Measurements from ENCODE around the gene ATP6V0E1. TPM values are rescaled to one million over a fixed set of nuclear protein-coding genes. Genes with fewer than 3 reads are reported as not detected.
"Not testable (repeated sequence)": the region's sequence is repeated elsewhere in the genome, so short reads cannot be mapped to it uniquely, and the experiment has no call there.

Gene ATP6V0E1
- polyA plus RNA-seq, 1 donor from 2014 or later, result 53.0 TPM

DNA sequence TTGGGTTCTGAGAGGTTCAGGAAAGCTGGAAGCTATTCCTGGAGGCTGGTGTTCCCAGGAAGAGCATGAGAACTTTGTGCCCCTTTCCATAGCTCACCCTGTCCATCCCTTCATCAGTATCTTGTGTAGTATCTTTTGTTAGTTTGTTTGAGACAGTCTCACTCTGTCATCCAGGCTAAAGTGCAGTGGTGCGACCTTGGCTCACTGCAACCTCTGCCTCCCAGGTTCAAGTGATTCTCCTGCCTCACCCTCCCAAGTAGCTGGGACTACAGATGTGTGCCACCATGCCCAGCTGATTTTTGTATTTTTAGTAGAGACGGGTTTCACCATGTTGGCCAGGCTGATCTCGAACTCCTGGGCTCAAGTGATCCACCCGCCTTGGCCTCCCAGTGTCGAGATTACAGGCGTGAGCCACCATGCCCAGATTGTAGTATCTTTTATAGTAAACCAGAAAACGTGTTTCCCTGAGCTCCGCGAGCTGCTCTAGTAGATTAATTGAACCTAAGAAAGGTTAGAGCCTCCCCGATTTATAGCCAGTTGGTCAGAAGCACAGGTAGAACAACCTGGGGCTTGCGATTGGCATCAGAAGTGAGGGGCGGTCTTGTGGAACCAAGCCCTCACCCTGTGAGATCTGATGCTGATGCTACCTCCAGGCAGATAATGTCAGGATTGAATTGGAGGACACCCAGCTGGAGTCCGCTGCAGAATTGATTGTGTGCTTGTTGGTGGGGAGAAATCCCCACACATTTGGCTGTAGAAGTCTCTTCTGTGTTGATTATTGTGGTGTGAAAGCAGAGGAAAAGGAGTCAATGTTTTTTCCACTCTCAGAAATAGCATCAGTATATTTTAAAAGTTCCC lies 32.3 kb downstream of the ATP6V0E1 start:
- Histone ChIP-seq H3K9me3 (ENCODE audit: low read length) (no peaks in the 10 kb centered on the region), H3K27me3 (ENCODE audit: insufficient read depth, low read depth, low read length) (no peaks in the 10 kb centered on the region), H3K9me2 (ENCODE audit: insufficient read depth, low read length) (no peaks in the 10 kb centered on the region), H3F3A (ENCODE audit: insufficient read depth, low read length, poor library complexity, severe bottlenecking) (no peaks in the 10 kb centered on the region), H4K20me1 (ENCODE audit: insufficient read depth) (no peaks in the 10 kb centered on the region), H3K27ac (ENCODE audit: low read length) (no peak overlapping the region), H3K4me2 (ENCODE audit: low read length) (no peak overlapping the region), H3K4me3 (ENCODE audit: low read length) (no peak overlapping the region), H3K79me2 (replicated peaks; ENCODE audit: insufficient read depth, low read length) (peaks cover 11% of the 10 kb centered on the region), H3K36me3 (ENCODE audit: insufficient read depth, low read length) (peaks cover 6% of the 10 kb centered on the region), H3K9ac (ENCODE audit: low read length) (no peak overlapping the region), H2AFZ (ENCODE audit: low read depth, low read length) (no peak overlapping the region)
- no peak for TF ChIP-seq TAF1 (IDR thresholded peaks at IDR 0.05; ENCODE audit: low read depth)
- no peak for TF ChIP-seq MXI1 (conservative IDR thresholded peaks at IDR 0.05; ENCODE audit: poor library complexity, severe bottlenecking)

DNA sequence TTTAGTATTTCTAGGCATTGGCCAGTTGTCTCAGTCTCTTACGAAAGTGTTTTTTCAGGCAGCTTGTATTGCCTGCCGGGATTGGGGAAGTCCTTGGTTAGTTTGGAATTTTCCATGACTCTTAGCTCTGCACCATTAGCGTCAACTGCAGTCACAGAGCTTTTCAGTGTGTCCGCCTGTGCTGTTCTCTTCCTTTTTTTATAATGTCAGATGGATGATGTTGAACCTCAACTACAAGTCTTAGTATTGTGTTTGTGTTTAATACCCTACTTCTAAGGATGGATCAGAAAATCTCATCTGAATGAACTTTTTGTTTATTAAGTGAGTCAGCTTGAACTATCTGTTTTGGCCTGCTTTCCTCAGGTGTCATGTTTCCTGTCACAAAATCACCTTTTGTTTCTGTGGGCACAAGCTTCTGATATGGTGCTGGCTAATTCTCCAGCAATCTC lies 33.1 kb downstream of the ATP6V0E1 start:
- Histone ChIP-seq H3K27me3 (ENCODE audit: insufficient read depth, low read depth, low read length) (no peaks in the 10 kb centered on the region), H3K9me2 (ENCODE audit: insufficient read depth, low read length) (no peaks in the 10 kb centered on the region), H4K20me1 (ENCODE audit: insufficient read depth) (no peaks in the 10 kb centered on the region), H2AFZ (ENCODE audit: low read depth, low read length) (no peak overlapping the region), H3K36me3 (ENCODE audit: insufficient read depth, low read length) (peaks cover 6% of the 10 kb centered on the region), H3F3A (ENCODE audit: insufficient read depth, low read length, poor library complexity, severe bottlenecking) (no peaks in the 10 kb centered on the region), H3K9ac (ENCODE audit: low read length) (no peak overlapping the region), H3K9me3 (ENCODE audit: low read length) (no peaks in the 10 kb centered on the region), H3K27ac (ENCODE audit: low read length) (no peak overlapping the region), H3K4me3 (ENCODE audit: low read length) (no peak overlapping the region), H3K4me2 (ENCODE audit: low read length) (no peak overlapping the region), H3K79me2 (replicated peaks; ENCODE audit: insufficient read depth, low read length) (peaks cover 11% of the 10 kb centered on the region)
- TF ChIP-seq TAF1 (IDR thresholded peaks at IDR 0.05; ENCODE audit: low read depth), result no peak
- TF ChIP-seq, protein P1, sequence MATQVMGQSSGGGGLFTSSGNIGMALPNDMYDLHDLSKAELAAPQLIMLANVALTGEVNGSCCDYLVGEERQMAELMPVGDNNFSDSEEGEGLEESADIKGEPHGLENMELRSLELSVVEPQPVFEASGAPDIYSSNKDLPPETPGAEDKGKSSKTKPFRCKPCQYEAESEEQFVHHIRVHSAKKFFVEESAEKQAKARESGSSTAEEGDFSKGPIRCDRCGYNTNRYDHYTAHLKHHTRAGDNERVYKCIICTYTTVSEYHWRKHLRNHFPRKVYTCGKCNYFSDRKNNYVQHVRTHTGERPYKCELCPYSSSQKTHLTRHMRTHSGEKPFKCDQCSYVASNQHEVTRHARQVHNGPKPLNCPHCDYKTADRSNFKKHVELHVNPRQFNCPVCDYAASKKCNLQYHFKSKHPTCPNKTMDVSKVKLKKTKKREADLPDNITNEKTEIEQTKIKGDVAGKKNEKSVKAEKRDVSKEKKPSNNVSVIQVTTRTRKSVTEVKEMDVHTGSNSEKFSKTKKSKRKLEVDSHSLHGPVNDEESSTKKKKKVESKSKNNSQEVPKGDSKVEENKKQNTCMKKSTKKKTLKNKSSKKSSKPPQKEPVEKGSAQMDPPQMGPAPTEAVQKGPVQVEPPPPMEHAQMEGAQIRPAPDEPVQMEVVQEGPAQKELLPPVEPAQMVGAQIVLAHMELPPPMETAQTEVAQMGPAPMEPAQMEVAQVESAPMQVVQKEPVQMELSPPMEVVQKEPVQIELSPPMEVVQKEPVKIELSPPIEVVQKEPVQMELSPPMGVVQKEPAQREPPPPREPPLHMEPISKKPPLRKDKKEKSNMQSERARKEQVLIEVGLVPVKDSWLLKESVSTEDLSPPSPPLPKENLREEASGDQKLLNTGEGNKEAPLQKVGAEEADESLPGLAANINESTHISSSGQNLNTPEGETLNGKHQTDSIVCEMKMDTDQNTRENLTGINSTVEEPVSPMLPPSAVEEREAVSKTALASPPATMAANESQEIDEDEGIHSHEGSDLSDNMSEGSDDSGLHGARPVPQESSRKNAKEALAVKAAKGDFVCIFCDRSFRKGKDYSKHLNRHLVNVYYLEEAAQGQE (IDR thresholded peaks at IDR 0.05; ENCODE audit: borderline replicate concordance), result no peak
- no peak for TF ChIP-seq EP300 (conservative IDR thresholded peaks at IDR 0.05; ENCODE audit: poor library complexity, severe bottlenecking)
- no peak for TF ChIP-seq SMC3 (conservative IDR thresholded peaks at IDR 0.05; ENCODE audit: poor library complexity)
- no peak for TF ChIP-seq POLR2AphosphoS5 (IDR thresholded peaks at IDR 0.05)
- no peak for TF ChIP-seq RAD21 (conservative IDR thresholded peaks at IDR 0.05)
- TF ChIP-seq MXI1 (conservative IDR thresholded peaks at IDR 0.05; ENCODE audit: poor library complexity, severe bottlenecking), result no peak
- no peak for TF ChIP-seq EZH2 (IDR thresholded peaks at IDR 0.05; ENCODE audit: borderline replicate concordance, insufficient read depth, low read length, poor library complexity, severe bottlenecking)
- TF ChIP-seq, protein P2, sequence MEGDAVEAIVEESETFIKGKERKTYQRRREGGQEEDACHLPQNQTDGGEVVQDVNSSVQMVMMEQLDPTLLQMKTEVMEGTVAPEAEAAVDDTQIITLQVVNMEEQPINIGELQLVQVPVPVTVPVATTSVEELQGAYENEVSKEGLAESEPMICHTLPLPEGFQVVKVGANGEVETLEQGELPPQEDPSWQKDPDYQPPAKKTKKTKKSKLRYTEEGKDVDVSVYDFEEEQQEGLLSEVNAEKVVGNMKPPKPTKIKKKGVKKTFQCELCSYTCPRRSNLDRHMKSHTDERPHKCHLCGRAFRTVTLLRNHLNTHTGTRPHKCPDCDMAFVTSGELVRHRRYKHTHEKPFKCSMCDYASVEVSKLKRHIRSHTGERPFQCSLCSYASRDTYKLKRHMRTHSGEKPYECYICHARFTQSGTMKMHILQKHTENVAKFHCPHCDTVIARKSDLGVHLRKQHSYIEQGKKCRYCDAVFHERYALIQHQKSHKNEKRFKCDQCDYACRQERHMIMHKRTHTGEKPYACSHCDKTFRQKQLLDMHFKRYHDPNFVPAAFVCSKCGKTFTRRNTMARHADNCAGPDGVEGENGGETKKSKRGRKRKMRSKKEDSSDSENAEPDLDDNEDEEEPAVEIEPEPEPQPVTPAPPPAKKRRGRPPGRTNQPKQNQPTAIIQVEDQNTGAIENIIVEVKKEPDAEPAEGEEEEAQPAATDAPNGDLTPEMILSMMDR (IDR thresholded peaks at IDR 0.05; ENCODE audit: poor library complexity, severe bottlenecking), result no peak

DNA sequence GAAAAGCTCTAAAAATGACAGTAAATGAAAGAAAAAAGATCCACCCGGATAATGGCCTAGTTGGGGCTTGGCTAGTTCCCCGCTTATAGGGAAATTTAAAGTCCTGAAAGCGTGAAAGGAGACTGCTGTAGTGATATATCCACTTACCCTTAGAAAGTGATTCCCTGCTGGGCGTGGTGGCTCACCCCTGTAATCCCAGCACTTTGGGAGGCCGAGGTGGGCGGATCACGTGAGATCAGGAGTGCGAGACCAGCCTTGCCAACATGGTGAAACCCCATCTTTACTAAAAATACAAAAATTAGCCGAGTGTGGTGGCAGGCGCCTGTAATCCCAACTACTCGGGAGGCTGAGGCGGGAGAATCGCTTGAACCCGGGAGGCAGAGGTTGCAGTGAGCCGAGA lies 33.5 kb downstream of the ATP6V0E1 start:
- not testable (repeated sequence) for H3K4me2 ChIP-seq (ENCODE audit: low read length)

More for the DNA sequence above, 33.5 kb downstream of the ATP6V0E1 start:
- H2AFZ ChIP-seq (ENCODE audit: low read depth, low read length); H3K9ac ChIP-seq (ENCODE audit: low read length); H3K4me3 ChIP-seq (ENCODE audit: low read length); H3K9me2 ChIP-seq (ENCODE audit: insufficient read depth, low read length); H3K9me3 ChIP-seq (ENCODE audit: low read length); H3K27me3 ChIP-seq (ENCODE audit: insufficient read depth, low read depth, low read length); H4K20me1 ChIP-seq (ENCODE audit: insufficient read depth); H3K36me3 ChIP-seq (ENCODE audit: insufficient read depth, low read length); H3K27ac ChIP-seq (ENCODE audit: low read length); H3F3A ChIP-seq (ENCODE audit: insufficient read depth, low read length, poor library complexity, severe bottlenecking): not testable (repeated sequence)
- H3K79me2 ChIP-seq (replicated peaks; ENCODE audit: insufficient read depth, low read length), result peaks cover 11% of the 10 kb centered on the region
